HCT116 (cell line): ENCODE results near the gene MED27. TPM values are rescaled to one million over a fixed set of nuclear protein-coding genes. Genes with fewer than 3 reads are reported as not detected.

ENCODE experiments used
- ATAC-seq: fragments of 200-7000 bp; cut with Tn5 transposase; 2 replicates; pipeline ENCODE4 v1.9.1; 2020; ENCODE audit warnings: mild to moderate bottlenecking, moderate library complexity
- BruUV-seq: library from RNA; stranded (reverse); fragments of 400-500 nt; replicated peaks from 2 replicates; lab custom pipeline; 2021; lab: Mats Ljungman, UMichigan
- CTCF ChIA-PET: fragments of 300-600 bp; sonication (Branson Sonifier 250); formaldehyde crosslinking; loops from one replicate; lab custom pipeline; 2021; ENCODE audit warnings: antibody characterized with exemption; lab: Charles Lee
- POLR2A ChIA-PET: fragments of 300-600, 350-600 bp; sonication (Branson Sonifier 250); formaldehyde crosslinking; loops from one replicate; lab custom pipeline; 2021; ENCODE audit warnings: antibody characterized with exemption; lab: Charles Lee
- RAD21 ChIA-PET, 2 experiments: fragments of 300-600 bp; sonication (Branson Sonifier 250); formaldehyde crosslinking; loops; one replicate each; lab custom pipeline; 2023; ENCODE audit warnings: low total read pairs in 2 of 2; ENCODE audit not compliant: uncharacterized antibody in 2 of 2, unreplicated experiment in 2 of 2, low non-redundant PET in 1 of 2; lab: Charles Lee
- DNase-seq: peaks from one replicate; pipeline ENCODE4 v3.0.0-alpha.2; 2010; ENCODE audit warnings: low read depth, low spot score
- H2AFZ ChIP-seq: fragments of 200-600 bp; shearing (Covaris generic), sonication (generic); 2 replicates; pipeline ENCODE4 v1.6.1; 2017; ENCODE audit warnings: low read depth, mixed run types, mixed read lengths, antibody characterized with exemption, low read length; ENCODE audit not compliant: poor library complexity, severe bottlenecking
- H3K27ac ChIP-seq: 2 replicates; pipeline ENCODE4 v1.5.1; 2012; ENCODE audit warnings: low read depth, low read length
- H3K27me3 ChIP-seq: fragments of 200-600 bp; sonication (generic); 2 replicates; pipeline ENCODE4 v1.6.1; 2016; ENCODE audit warnings: mixed run types, low read length, mixed read lengths; ENCODE audit not compliant: insufficient read depth
- H3K36me3 ChIP-seq, 2 experiments: fragments of 200-500 bp in 1 of 2; fragments of 200-600 bp in 1 of 2; sonication (Bioruptor generic) in 1 of 2; sonication (generic) in 1 of 2; 2 replicates each; pipeline versions ENCODE4 v1.5.1 to v1.6.1; 2014 to 2016; ENCODE audit warnings: low read length in 2 of 2, inconsistent platforms in 1 of 2, mixed read lengths in 1 of 2, mixed run types in 1 of 2; ENCODE audit not compliant: insufficient read depth in 2 of 2, control insufficient read depth in 1 of 2
- H3K4me1 ChIP-seq, 2 experiments: fragments of 200-600 bp in 1 of 2; sonication (generic) in 1 of 2; 2 replicates each; pipeline versions ENCODE4 v1.5.1 to v1.6.1; 2012 to 2017; ENCODE audit warnings: low read length in 2 of 2, inconsistent platforms in 1 of 2, mild to moderate bottlenecking in 1 of 2, mixed read lengths in 1 of 2, mixed run types in 1 of 2, moderate library complexity in 1 of 2; ENCODE audit not compliant: insufficient read depth in 2 of 2, control insufficient read depth in 1 of 2
- H3K4me2 ChIP-seq: fragments of 200-600 bp; sonication (generic); 2 replicates; pipeline ENCODE4 v1.6.1; 2017; ENCODE audit warnings: mixed run types, low read length, mixed read lengths
- H3K4me3 ChIP-seq, 2 experiments: fragments of 200-600 bp in 1 of 2; sonication (generic) in 1 of 2; replicated peaks in 1 of 2; 2 replicates each; pipeline ENCODE4 v1.5.1; 2011 to 2016; ENCODE audit warnings: low read length in 2 of 2, control low read depth in 1 of 2, low read depth in 1 of 2, mild to moderate bottlenecking in 1 of 2, mixed read lengths in 1 of 2, mixed run types in 1 of 2
- H3K79me2 ChIP-seq: fragments of 200-600 bp; sonication (generic); 2 replicates; pipeline ENCODE4 v1.6.1; 2017; ENCODE audit warnings: mild to moderate bottlenecking, mixed run types, low read length, moderate library complexity, mixed read lengths; ENCODE audit not compliant: insufficient read depth
- H3K9ac ChIP-seq: fragments of 200-600 bp; sonication (generic); 2 replicates; pipeline ENCODE4 v1.6.1; 2016; ENCODE audit warnings: low read length, mixed read lengths
- H3K9me2 ChIP-seq: fragments of 200-600 bp; sonication (generic), shearing (Covaris generic); 2 replicates; pipeline ENCODE4 v1.6.1; 2017; ENCODE audit warnings: mixed run types, mild to moderate bottlenecking, moderate library complexity; ENCODE audit not compliant: insufficient read depth
- H3K9me3 ChIP-seq, 2 experiments: fragments of 200-500 bp in 1 of 2; fragments of 200-600 bp in 1 of 2; sonication (Bioruptor generic) in 1 of 2; sonication (generic) in 1 of 2; 2 replicates each; pipeline ENCODE4 v1.6.1; 2014 to 2017; ENCODE audit warnings: low read length in 2 of 2, mixed read lengths in 2 of 2, inconsistent platforms in 1 of 2, low read depth in 1 of 2, mild to moderate bottlenecking in 1 of 2, mixed run types in 1 of 2, moderate library complexity in 1 of 2; ENCODE audit not compliant: control insufficient read depth in 1 of 2, insufficient read depth in 1 of 2
- H4K20me1 ChIP-seq: fragments of 200-600 bp; sonication (generic), shearing (Covaris generic); 2 replicates; pipeline ENCODE4 v1.6.1; 2017; ENCODE audit warnings: mixed run types, mild to moderate bottlenecking, moderate library complexity; ENCODE audit not compliant: insufficient read depth
- CBX3 ChIP-seq: IDR thresholded peaks from 2 replicates; pipeline ENCODE4 v1.6.1; 2012; ENCODE audit warnings: low read depth
- CEBPB ChIP-seq: IDR thresholded peaks from 2 replicates; pipeline ENCODE4 v1.6.1; 2012; ENCODE audit warnings: low read depth
- EZH2phosphoT487 ChIP-seq: fragments of 200-600 bp; IDR thresholded peaks from 2 replicates; pipeline ENCODE4 v1.6.1; 2018; ENCODE audit warnings: antibody characterized with exemption, borderline replicate concordance
- JUND ChIP-seq: IDR thresholded peaks from 2 replicates; pipeline ENCODE4 v1.6.1; 2012
- RAD21 ChIP-seq: IDR thresholded peaks from 2 replicates; pipeline ENCODE4 v1.6.1; 2012; ENCODE audit warnings: low read depth, mild to moderate bottlenecking
- SIN3A ChIP-seq: IDR thresholded peaks from 2 replicates; pipeline ENCODE4 v1.6.1; 2012; ENCODE audit warnings: low read depth
- SP1 ChIP-seq: IDR thresholded peaks from 2 replicates; pipeline ENCODE4 v1.6.1; 2012; ENCODE audit warnings: low read depth
- SRF ChIP-seq: IDR thresholded peaks from 2 replicates; pipeline ENCODE4 v1.6.1; 2012; ENCODE audit warnings: low read depth
- TCF7L2 ChIP-seq: IDR thresholded peaks from 2 replicates; pipeline ENCODE4 v1.7.0; 2011; ENCODE audit warnings: borderline replicate concordance, inconsistent platforms; ENCODE audit not compliant: insufficient read depth, insufficient read length; ENCODE audit errors: extremely low read depth
- YY1 ChIP-seq: IDR thresholded peaks from 2 replicates; pipeline ENCODE4 v1.6.1; 2011; ENCODE audit warnings: low read length, low read depth, moderate library complexity, mild to moderate bottlenecking; ENCODE audit not compliant: insufficient replicate concordance; ENCODE audit errors: extremely low read depth
- ZFX ChIP-seq: fragments of 450-650 bp; IDR thresholded peaks from 2 replicates; pipeline ENCODE4 v1.6.1; 2017
- ZNF274 ChIP-seq: fragments of 200-500 bp; sonication (Bioruptor generic); IDR thresholded peaks from 2 replicates; pipeline ENCODE4 v1.6.1; 2014; ENCODE audit warnings: mild to moderate bottlenecking, low read depth, low read length, inconsistent platforms
- intact Hi-C: fragments of 100-400 bp; cut with micrococcal nuclease; formaldehyde crosslinking; loops from 2 replicates; pipeline ENCODE4 v1.10.0; 2022
- total RNA-seq: library from RNA; stranded (reverse); gene quantifications from one replicate; pipeline ENCODE4 v1.2.1, GENCODE V29; 2021; ENCODE audit not compliant: unreplicated experiment
- TF ChIP-seq, protein P1 (sequence below): IDR thresholded peaks from 2 replicates; pipeline ENCODE4 v1.6.1; 2012
- TF ChIP-seq, protein P2 (sequence below): IDR thresholded peaks from 2 replicates; pipeline ENCODE4 v1.6.1; 2012

MED27 gene
- total RNA-seq, 1 experiment from 2014 or later: 26.9 TPM

DNA sequence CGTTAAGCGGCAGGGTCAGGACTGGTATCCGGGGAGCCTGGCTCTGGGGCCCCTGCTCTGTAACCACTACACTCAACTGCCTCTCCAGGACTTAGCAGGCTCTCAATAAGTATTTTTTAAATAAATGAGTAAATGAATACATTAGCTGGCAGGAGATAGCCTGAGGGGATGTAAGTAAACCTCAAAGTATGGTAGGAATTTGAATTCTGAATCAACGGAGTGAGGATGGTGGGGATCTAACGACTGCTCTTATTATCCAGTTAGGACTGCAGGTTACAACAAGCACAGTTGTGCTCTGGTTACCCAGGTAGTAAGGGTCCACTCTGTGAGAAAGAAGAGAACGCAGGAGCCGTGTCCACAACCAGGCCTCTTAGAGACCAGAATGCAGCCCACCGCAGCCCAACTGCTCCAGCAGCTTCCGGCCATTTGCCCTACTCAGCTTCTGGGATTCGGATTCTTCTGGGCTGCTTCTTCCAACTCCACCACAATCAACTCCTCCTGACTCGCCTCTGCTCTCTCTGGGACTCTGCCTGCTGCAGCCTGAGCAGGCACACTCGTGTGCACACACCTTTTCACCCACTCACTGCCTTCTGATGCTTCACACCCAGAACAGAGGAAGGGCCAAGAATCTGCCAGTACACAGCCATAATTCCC is 52.6 kb downstream of the MED27 start:
- Histone ChIP-seq H3K9me3 (no peaks in the 10 kb centered on the region), H3K79me2 (peaks cover 40% of the 10 kb centered on the region), H3K4me1 (peaks cover 6 to 8% of the 10 kb centered on the region in 2 experiments; a peak in 3 of 4 replicates), H3K4me2 (peak overlapping the region; percentile 20), H3K4me3 (no peak overlapping the region), H3K9ac (no peak overlapping the region), H4K20me1 (no peaks in the 10 kb centered on the region), H3K27me3 (no peaks in the 10 kb centered on the region), H2AFZ (no peak overlapping the region), H3K36me3 (no peaks in the 10 kb centered on the region), H3K27ac (no peak overlapping the region), H3K9me2 (no peaks in the 10 kb centered on the region)
- no peak; the same call in 1 of the 2 replicates for ATAC-seq
- ChIA-PET CTCF (no interaction called here), POLR2A (no interaction called here), RAD21 (no interaction called here)
- intact Hi-C loops: no loop called here
- DNase-seq: no peak
- no TSS peak for BruUV-seq
- TF ChIP-seq CBX3 (no peak), EZH2phosphoT487 (no peak), SIN3A (no peak), TCF7L2 (no peak), RAD21 (no peak), ZNF274 (no peak), SP1 (no peak), ZFX (no peak), SRF (no peak), YY1 (no peak), JUND (no peak), CEBPB (no peak)
- TF ChIP-seq, protein P1, sequence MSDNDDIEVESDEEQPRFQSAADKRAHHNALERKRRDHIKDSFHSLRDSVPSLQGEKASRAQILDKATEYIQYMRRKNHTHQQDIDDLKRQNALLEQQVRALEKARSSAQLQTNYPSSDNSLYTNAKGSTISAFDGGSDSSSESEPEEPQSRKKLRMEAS: no peak
- TF ChIP-seq, protein P2, sequence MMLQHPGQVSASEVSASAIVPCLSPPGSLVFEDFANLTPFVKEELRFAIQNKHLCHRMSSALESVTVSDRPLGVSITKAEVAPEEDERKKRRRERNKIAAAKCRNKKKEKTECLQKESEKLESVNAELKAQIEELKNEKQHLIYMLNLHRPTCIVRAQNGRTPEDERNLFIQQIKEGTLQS: no peak
